Adrenal gland (tissue), 5 donors: ENCODE data around the gene UBASH3B.

ENCODE experiments used
- CTCF ChIP-seq, 6 experiments: fragments of 450-650 bp in 4 of 6; fragments of 200-600 bp in 2 of 6; sonication (generic) in 1 of 6; IDR thresholded peaks; 1 replicate in 5 of 6; 2 replicates in 1 of 6; pipeline versions ENCODE4 v1.5.1 to v1.8.0; 2016 to 2021; ENCODE audit warnings: antibody characterized with exemption in 6 of 6, mild to moderate bottlenecking in 2 of 6, moderate library complexity in 1 of 6
- POLR2A ChIP-seq, 2 donors: fragments of 450-650 bp; IDR thresholded peaks; one replicate each; pipeline ENCODE4 v1.6.1; 2017; ENCODE audit warnings: antibody characterized with exemption in 2 of 2, mild to moderate bottlenecking in 2 of 2, moderate library complexity in 1 of 2
- donor health status: DM: no; HTN: no; CAD: no.

- TF ChIP-seq CTCF (IDR thresholded peaks at IDR 0.05): no peak
- no peak for TF ChIP-seq POLR2A (IDR thresholded peaks at IDR 0.05)
These were observed 4.4 kb downstream of the UBASH3B start for GRCh38 chr11:122659676-122660554.
